Ecto neural progenitor cell (in vitro differentiated cells): ENCODE data around the gene CLCNKA.
"Not testable (repeated sequence)": the region's sequence is repeated elsewhere in the genome, so short reads cannot be mapped to it uniquely, and the experiment has no call there.

Experiments
- DNase-seq: peaks from one replicate; pipeline ENCODE4 v3.0.0-alpha.2; 2018; ENCODE audit warnings: low spot score

CLCNKA gene

DNA sequence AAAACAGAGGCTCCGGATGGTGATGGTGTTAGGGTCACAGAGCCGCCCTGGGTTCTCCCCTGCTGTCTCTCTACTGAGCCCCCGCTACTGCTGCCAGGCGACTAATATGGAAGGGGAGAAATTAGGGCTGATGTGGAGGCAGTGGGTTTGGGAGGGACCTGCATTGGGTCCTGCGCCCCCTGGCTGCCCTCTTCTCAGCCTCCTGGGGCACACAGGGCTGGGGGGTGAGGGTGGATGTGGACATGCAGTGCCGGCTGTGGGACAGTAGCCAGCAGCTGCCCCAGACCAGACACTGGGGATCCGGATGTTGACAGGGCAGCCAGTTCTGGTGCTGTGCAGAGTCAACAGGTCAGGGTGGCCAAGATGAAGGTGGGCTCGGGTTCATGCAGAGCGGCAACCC is 20.3 kb downstream of the CLCNKA start:
- no peak for DNase-seq

DNA sequence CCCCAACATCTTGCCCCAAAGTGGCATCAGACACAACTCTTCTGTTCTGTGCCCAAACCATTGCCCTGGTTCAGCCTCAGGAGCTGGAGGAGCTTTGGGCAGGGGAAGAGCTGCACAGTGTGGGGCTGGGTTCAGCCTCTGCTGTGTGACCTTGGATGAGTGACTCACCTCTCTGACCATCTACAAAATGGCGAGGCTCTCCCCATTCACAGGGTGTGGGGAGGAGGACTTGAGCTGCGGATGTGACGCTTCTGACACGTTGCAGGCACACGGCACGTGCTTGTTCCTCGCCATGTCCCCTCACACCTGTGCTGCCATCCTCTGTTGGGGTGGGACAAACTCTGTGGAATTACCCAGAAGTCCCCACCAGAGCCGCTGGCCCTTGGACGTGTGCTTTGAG is 20.8 kb downstream of the CLCNKA start:
- not testable (repeated sequence) for DNase-seq

DNA sequence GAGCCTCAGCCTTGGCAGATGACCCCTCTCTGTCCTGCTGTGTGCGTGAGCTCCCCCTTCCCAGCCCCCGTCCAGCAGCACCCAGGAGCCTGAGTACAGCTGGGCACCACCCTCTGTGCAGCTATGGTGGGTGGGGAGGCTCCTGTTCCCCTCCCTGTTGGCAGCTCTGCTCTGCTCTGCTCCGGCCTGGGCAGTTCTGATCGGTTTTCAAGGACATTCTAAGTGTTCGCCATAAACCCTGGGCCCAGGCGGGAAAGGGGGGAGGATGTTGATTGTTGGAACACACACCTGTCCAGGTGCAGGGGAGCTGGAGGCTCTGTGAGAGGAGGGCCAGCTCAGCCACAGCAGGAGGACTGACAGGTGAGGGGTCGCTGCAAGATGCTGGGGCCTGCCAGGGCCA is 21.7 kb downstream of the CLCNKA start, which contains the start of gene CLCNKB:
CLCNKB (plus strand) TSS at position 262 of the 400 bp plus-strand sequence. CDS start 711 bp downstream, outside the sequence.
- DNase-seq, result no peak

DNA sequence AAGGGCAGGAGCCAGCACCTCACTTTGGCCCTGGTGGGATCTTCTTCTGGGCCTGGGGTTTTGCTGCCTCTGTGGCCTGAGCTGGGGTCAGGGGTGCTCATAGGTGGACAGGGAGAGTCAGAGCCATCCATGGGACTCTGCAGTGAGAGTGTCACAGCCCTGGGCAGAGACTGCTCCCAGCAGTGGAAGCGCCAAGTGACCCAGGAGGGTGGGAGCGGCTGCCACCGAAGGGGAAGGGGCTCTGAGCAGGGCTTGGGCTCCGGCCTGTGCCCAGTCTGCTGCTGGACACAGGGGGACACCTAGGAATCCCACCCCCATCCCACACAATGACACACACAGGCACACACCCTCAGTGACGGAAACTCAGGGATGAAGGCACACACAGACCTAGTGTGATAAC is 22.1 kb downstream of the CLCNKA start:
- no peak for DNase-seq

DNA sequence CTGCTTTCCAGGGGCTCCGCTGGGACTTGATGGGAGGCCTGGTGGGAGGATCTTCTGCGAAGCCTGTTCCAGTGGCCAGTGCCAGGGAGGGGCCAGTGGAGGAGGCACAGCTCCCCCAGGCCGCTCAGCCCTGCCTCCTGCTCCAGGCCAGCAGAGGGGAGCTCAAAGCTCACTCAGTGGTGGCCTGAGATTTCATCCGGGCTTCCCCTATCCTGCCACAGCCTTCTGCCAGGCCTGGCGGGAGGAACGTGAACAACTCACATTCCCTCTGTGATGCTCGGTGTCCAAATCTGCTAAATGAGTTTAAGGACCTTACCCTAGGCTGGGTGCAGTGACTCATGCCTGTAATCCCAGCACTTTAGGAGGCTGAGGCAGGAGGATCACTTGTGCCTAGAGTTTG is 25.0 kb downstream of the CLCNKA start:
- peak; percentile 62 for DNase-seq

DNA sequence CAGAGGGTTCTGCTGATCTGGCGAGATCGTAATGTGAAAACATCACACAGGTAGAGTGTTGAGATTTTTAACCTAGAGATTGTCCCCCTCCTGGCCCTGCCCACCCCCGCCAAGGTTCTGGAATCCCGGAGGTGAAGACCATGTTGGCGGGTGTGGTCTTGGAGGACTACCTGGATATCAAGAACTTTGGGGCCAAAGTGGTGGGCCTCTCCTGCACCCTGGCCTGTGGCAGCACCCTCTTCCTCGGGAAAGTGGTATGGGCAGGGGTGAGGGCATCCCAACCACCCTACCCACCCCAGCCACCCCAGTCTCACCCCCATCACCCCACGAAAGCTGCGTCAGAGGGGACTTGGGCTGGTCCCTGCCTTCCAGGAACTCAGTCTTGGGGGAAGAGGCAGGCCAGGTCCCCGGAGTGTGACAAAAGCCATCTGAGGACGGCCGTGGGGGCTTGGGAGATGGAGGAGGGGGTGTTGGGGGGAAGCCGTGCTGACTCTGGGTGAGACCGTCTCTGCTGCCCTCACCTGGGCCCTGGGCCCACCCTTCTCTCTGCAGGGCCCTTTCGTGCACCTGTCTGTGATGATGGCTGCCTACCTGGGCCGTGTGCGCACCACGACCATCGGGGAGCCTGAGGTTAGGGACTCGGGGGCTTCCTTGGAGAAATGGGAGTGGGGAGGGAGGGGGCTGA is 26.1 kb downstream of the CLCNKA start:
- DNase-seq, result peak; percentile 60

DNA sequence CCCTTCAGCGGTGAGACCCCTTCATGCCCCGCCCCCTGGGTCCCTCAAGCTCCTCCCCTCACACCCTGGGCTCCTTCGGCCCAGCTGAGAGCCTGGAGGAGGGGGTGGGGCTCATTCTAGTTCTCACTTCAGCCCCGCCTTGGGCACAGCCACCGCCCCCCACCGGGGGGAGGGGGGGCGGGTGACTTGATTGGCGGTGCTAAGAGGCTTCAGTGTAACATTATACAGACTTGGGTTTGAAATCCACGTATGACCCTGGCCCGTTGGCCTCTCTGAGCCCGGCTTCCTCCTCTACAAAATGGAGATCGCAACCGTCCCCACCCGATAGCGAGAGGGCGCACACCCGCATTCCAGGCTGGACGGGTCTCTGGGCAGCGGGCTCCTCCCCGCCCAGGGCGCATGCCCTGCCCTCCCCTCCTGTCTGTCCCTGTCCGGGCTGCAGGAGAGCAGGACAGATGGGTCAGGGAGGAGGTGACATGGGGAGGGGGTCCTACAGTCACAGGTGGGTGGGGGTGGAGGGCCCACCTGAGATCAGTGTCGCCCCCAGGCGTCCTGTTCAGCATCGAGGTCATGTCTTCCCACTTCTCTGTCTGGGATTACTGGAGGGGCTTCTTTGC is 26.8 kb downstream of the CLCNKA start:
- DNase-seq, result peak; percentile 93

DNA sequence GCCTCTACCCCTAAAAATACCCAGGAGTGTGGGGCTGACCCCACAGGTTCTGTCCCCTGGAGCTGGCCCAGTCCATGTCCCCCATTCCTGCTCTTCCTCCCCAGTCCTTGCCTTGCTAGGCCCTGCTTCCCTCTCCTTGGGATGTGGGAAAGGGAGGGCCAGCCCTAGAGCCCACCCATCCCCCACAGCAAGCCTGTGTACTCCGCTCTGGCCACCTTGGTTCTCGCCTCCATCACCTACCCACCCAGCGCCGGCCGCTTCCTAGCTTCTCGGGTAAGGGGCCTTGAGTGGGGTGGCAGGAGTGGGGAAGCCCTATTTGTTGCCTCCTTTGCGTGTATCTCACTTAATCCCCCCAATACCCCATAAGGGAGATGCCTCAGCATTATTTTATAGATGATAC is 28.5 kb downstream of the CLCNKA start:
- no peak for DNase-seq

DNA sequence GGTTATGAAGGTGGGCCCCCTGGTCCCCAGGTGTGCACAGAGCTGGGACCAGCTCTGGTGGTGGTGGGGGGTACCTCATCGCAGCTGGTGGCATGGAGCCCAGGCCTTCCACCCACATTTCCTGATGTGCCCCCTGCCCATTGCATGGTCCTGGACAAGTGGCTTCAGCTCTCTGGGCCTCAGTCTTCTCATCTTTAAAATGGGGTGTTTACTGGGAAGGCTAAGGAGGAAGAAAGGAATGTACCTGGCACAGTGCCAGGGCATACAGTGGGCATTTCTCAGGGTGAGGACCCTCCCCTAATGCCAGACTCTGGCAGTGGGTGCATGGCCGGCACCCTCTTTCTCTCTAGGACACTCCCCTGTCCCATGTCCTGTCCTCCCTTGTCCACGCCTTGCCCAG is 29.2 kb downstream of the CLCNKA start:
- no peak for DNase-seq

DNA sequence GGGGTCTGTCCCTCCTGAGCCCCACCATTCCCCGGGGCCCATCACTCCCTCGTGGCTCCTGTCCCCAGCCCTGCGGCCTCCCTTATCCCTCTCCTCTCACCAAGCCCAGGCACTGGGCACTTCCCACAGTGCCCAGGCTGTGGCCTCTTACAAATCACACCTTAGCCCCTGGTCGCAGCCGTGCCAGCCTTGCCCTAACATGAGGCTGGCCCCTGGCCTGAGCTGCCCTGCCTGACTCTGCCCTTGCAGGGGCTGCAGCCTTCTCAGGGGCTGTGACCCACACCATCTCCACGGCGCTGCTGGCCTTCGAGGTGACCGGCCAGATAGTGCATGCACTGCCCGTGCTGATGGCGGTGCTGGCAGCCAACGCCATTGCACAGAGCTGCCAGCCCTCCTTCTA is 30.1 kb downstream of the CLCNKA start:
- DNase-seq, result not testable (repeated sequence)

DNA sequence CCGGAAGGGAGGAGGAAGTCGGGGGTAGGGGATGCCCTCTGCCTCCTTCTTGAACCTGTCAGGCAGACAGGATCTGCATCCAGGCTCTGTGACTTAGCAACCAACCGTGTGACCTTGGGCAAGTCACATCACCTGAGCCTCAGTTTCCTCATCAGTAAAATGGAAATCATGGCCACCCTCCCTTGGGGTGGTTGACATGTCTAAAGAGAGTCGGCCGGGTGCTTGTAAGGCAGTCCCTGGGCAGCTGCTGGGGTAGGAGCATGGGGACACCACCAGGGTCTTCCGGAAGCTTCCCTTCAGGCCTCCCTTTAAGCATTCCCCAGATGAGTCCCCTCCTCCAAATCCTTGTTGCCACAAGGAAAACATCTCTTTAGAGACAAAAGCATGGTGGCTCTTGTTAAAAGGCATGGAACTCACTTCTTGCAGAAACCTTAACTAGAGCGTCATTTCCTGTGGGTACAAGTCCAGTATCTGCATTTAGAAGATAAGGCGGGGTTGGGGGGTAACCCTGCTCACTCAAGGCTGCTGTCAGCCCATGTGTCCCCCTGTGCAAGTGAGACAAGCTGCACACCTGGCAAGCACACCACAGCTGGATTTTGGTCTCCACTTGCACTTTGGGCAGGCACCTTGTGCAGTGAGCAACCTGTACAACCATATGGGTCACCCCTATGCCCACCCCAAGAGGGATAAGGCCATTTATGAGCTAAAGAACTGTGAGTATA is 32.1 kb downstream of the CLCNKA start:
- DNase-seq, result no peak

DNA sequence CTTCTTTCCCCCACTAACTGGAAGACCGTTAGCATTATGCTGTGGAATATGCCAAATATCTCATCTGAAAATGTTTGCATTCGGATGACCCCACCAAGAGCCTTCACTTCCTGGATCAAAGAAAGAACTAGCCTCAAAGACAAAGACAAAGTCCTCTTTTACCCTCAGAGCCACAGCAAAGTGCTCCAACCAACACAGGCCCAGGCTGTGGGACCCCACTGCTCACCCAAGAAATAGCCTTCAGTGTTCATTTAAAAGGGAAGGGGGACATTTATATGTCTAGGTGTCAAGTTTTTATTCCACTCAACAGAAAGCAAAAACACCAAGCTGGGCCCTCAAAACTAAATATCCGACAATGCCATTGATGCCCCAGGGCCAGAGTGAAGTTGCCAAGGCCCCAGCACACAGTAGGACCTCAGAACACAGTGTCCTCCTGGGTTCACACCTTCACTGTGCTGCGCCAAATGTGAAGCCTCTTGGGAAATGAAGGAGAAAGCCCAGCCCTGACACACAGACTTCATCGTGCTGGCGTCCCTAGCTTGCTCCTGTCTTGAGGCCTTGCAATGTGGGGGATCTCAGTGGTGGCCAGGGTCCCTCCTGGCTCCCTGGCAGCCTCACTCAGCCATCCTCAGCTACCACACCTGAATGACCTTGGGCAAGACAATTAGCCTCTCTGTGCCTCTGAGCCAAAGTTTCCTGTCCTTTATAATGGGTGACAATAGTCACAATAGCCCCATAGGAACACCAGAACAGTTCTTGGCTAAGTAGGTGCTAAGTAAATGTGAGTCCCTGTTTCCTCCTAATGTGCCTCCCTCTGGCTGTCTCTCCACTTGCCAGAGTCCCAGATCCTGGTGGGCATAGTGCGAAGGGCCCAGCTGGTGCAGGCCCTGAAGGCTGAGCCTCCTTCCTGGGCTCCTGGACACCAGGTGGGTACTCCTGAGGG is 33.0 kb downstream of the CLCNKA start:
- no peak for DNase-seq

DNA sequence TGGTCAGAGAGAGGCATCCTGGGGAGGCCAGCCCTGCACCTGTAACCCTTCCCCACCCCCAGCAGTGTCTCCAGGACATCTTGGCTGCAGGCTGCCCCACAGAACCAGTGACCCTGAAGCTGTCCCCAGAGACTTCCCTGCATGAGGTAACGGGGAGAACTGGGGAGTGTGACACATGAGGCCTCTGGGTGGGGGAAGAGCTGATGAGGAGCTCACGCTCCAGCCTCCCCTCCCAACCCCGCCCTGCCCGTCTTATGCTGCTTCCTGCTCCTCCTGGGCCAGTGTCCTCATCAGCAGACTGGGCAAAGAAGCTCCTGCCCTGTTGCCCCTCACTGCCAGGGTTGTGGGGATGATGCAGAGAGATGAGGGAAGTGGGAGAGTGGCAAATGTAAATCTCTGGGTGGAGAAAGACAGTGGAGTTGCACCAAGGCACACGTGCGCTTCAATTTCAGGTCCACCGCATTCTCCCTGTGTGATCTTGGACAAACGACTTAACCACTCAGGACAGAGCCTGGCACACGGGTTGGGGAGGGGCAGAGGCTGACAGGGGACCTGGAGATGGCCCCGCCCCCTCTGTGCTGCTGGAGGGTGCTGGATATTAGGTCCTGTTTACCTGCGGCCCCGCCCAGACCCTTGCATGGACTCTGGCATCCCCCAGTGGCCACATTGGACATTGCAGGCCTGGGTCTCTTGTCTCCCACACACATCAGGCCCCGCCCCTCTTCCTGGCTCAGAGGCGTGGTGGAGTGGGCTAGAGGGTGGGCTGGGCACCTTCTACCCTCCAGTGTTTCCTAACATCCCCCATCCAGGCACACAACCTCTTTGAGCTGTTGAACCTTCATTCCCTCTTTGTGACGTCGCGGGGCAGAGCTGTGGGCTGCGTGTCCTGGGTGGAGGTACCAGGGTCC is 34.0 kb downstream of the CLCNKA start:
- DNase-seq, result peak; percentile 94

DNA sequence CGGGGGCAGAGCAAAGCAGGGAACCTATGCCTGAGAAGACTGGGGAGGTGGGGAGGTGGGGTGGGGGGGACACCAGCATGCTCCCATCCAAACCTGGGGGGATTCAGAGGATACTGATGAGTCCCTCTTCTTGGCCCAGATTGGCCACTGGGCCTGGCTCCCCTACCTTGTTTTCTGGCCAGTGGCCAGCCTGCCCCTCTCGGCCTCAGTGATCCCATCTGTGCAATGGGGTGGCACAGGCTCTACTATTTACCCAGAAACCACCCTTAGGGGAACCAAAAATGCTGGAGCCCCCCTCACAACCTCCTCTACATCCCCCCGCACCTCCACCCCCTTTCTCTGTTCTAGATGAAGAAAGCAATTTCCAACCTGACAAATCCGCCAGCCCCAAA is 34.7 kb downstream of the CLCNKA start:
- DNase-seq, result not testable (repeated sequence)

DNA sequence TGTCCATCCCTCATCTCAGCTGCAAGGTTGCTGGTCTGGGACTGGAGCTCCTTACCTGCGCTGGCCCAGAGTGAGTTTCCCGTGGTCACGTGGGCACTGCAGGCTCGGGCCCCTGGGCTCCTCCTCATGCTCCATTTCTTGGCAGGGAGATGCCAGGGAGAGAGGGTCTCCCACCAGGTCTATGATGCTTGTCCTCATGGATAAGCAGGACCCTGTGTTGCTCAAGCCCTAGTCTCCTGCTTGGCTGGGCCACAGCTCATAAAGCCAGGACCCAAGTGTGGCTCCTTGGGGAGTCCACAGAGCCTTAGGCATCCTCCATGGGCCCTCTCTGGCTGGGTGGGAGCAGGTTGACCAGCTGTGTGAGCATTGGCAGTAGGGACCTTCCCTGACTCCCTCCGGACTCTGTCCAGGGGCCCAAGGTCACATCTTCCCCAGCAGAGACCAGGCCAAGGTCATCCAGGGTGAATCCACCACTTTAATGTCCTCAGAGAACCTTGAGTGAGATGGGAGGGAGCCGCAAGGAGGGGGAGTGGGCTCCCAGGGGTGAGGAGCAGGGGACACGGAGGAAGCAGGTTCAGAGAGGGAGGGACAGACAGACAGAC is 35.6 kb downstream of the CLCNKA start:
- not testable (repeated sequence) for DNase-seq

DNA sequence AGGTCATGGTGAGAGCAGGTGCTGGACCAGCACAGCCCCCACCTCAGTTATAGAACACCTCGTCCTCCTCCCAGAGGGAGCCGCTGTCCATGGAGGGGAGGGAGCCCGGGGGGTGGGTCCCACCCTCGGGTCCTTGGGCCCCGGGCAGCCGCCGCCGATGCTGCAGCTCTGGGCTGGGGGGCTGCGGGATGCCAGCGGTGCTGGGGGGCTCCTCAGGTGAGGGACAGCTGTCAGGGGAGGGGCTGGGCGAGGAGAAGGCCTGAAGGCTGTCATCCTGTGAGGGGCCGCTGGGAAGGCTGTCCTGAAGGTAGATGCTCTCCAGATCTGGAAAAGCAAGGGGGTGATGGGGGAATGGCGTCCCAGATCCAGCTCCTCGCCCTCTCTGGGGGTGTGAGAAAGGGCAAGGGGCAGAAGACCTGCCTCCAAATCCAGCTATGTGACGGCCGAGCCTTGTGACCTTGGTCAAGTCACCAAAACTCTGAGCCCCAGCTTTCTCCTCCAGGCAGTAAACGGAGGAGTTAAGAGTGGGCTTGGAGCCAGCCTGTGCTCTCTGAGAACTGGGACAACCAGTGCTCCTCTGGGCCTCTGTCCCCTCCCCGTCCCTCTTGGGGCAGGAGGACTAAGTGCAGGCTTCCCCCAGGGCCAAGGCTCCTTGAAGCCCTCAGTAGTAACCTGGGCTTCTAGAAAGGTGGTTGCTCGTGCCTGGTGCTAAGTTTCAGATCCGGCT is 36.7 kb downstream of the CLCNKA start:
- not testable (repeated sequence) for DNase-seq

DNA sequence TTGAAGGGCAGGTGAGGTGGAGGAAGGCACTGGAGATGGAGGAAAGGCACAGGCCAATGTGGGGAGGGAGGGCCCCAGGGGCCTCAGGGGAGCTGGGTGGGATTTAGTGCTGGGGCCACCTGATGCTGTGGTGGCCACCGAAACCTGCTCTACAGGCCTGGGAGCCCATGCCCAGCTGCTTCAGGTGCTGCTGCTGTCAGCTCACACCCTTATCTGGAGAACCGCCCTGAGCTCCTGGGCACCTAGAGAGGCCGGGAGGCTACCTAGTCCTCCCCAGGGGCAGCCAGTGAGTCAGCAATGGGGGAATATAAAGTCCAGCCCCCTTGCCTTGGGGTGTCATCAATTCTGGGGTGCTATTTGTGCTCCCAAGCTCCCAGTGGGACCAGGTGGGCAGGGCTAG is 39.4 kb downstream of the CLCNKA start:
- no peak for DNase-seq

DNA sequence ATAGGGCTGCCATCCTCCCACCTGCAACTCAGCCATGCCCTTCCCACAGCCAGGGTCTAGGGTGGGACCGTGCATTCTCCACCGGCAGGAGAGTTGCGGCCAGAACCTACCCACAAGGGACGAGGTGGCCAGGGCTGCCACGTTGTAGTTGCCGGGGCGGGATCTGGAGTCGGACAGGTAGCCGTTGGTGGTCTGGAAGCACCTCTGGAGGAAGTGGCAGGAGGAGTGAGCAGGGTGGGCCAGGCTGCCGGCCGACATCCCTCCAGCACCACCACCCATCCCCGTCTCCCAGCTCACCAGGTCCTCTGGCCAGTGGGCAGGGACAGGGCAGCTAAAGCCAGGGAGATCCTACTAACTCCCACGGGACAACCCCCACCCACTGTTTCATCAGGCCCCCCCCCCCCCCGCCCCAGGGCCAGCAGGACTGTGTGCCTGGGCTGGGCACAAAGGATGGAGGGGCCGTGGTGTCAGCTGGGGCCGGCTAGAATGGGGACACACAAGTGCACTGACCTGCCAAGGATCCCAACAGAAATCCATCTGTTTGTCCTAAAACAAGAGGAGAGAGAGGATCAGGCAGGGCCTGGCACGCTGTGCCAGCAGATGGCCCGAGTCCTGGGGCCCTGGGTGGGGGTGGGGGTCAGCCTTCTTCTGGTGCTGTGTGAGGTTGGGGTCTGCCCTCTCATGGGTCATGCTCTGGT is 40.3 kb downstream of the CLCNKA start:
- not testable (repeated sequence) for DNase-seq

DNA sequence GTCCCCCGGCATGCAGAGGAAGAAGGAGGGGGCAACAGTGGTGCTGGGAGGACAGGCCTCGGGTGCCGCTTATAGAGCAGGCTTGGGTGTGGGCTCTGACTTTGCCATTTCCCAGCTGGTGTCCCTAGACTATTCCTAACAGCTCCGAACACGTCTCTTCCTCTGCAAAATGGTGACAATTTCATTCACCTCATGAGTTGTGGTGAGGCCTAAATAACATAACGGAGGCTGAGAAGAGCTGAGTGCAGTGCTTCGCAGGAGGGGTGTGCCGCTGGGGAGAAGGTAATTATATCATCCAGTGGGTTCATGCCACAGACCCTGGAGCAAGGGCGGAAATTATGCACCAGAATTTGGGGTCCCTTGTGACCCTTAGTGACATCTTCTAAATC is 40.8 kb downstream of the CLCNKA start:
- DNase-seq, result not testable (repeated sequence)
